ENCODE data around the gene LMO7.
A peak's percentile ranks its signal among the peaks of the same experiment; 100 is the strongest.
"Not testable (repeated sequence)": the region's sequence is repeated elsewhere in the genome, so short reads cannot be mapped to it uniquely, and the experiment has no call there.

The LMO7 gene

GRCh38 chr13:75647126-75647784, 11.1 kb downstream of the LMO7 start:
- DNase-seq (ENCODE audit: low read depth): no peak

- no peak for DNase-seq (ENCODE audit: low read depth)
Observed at GRCh38 chr13:75648446-75648845, 12.3 kb downstream of the LMO7 start.

- no peak for DNase-seq (ENCODE audit: low read depth)
Observed at GRCh38 chr13:75651013-75651412, 14.9 kb downstream of the LMO7 start.

- DNase-seq (ENCODE audit: low read depth): no peak
Observed at GRCh38 chr13:75652726-75653125, 16.6 kb downstream of the LMO7 start.

GRCh38 chr13:75656425-75656989, 20.4 kb downstream of the LMO7 start:
- DNase-seq (ENCODE audit: low read depth): no peak

- DNase-seq (ENCODE audit: low read depth): no peak
Observed at GRCh38 chr13:75657111-75657510, 21.0 kb downstream of the LMO7 start.

- DNase-seq (ENCODE audit: low read depth): no peak
Observed at GRCh38 chr13:75660694-75661093, 24.6 kb downstream of the LMO7 start.

GRCh38 chr13:75661443-75661842, 25.3 kb downstream of the LMO7 start:
- DNase-seq (ENCODE audit: low read depth): no peak

- DNase-seq (ENCODE audit: low read depth): no peak
Observed at GRCh38 chr13:75666646-75667351, 30.7 kb downstream of the LMO7 start.

- DNase-seq (ENCODE audit: low read depth): no peak
Observed at GRCh38 chr13:75669706-75670105, 33.6 kb downstream of the LMO7 start.

- DNase-seq (ENCODE audit: low read depth): no peak
Observed at GRCh38 chr13:75670496-75670895, 34.4 kb downstream of the LMO7 start.

GRCh38 chr13:75675421-75675820, 39.3 kb downstream of the LMO7 start:
- DNase-seq (ENCODE audit: low read depth): no peak

GRCh38 chr13:75679459-75679858, 43.3 kb downstream of the LMO7 start:
- DNase-seq (ENCODE audit: low read depth): no peak

- DNase-seq (ENCODE audit: low read depth): not testable (repeated sequence)
Observed at GRCh38 chr13:75680251-75680650, 44.1 kb downstream of the LMO7 start.

GRCh38 chr13:75682326-75682725, 46.2 kb downstream of the LMO7 start:
- DNase-seq (ENCODE audit: low read depth): no peak

GRCh38 chr13:75685239-75685697, 49.1 kb downstream of the LMO7 start:
- no peak for DNase-seq (ENCODE audit: low read depth)

- no peak for DNase-seq (ENCODE audit: low read depth)
Observed at GRCh38 chr13:75687150-75687763, 51.1 kb downstream of the LMO7 start.

- no peak for DNase-seq (ENCODE audit: low read depth)
Observed at GRCh38 chr13:75689686-75690085, 53.6 kb downstream of the LMO7 start.

- DNase-seq (ENCODE audit: low read depth): no peak
Observed at GRCh38 chr13:75690607-75691006, 54.5 kb downstream of the LMO7 start.

- no peak for DNase-seq (ENCODE audit: low read depth)
Observed at GRCh38 chr13:75691183-75691582, 55.1 kb downstream of the LMO7 start.

GRCh38 chr13:75693227-75693626, 57.1 kb downstream of the LMO7 start:
- no peak for DNase-seq (ENCODE audit: low read depth)

- DNase-seq (ENCODE audit: low read depth): no peak
Observed at GRCh38 chr13:75694722-75695121, 58.6 kb downstream of the LMO7 start.

- peak; percentile 59 for DNase-seq (ENCODE audit: low read depth)
Observed at GRCh38 chr13:75695908-75696307, 59.8 kb downstream of the LMO7 start.

Data from activated T-cell treated with anti-CD3 and anti-CD28 coated beads for 24 hours (primary cell).